22Rv1 (cell line): Measurements from ENCODE around the gene CPXM2.

ENCODE experiments used
- H3K27ac ChIP-seq: fragments of 450-650 bp; 2 replicates; pipeline ENCODE4 v1.5.1; 2017
- ZFX ChIP-seq: fragments of 450-650 bp; IDR thresholded peaks from 2 replicates; pipeline ENCODE4 v1.6.1; 2017; ENCODE audit warnings: antibody characterized with exemption, borderline replicate concordance
- TF ChIP-seq, protein P1 (sequence below): fragments of 450-650 bp; IDR thresholded peaks from 2 replicates; pipeline ENCODE4 v1.5.1; 2017; ENCODE audit warnings: mild to moderate bottlenecking

Gene CPXM2

DNA sequence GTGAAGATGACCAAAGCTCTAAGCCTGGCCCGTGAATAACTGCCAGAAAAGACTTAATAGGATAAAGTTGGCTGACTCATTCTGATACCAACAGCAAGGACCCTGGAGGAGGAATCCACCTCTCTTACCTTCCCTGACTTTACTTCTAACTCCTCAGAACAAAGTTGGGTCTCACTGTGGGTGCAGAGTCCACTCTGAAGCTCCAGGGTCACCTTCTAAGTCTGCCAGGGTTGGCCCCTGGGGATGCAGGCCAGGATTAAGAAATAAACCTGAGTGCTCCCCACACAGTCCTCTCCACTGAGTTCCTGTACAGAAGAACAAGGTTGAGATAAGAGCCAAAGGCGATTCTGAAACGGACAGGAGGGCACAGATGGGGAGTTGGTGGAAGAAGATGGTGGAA, 171.1 kb downstream of the CPXM2 start:
- no peak overlapping the region for H3K27ac ChIP-seq
- TF ChIP-seq ZFX: no peak
- TF ChIP-seq, protein P1, sequence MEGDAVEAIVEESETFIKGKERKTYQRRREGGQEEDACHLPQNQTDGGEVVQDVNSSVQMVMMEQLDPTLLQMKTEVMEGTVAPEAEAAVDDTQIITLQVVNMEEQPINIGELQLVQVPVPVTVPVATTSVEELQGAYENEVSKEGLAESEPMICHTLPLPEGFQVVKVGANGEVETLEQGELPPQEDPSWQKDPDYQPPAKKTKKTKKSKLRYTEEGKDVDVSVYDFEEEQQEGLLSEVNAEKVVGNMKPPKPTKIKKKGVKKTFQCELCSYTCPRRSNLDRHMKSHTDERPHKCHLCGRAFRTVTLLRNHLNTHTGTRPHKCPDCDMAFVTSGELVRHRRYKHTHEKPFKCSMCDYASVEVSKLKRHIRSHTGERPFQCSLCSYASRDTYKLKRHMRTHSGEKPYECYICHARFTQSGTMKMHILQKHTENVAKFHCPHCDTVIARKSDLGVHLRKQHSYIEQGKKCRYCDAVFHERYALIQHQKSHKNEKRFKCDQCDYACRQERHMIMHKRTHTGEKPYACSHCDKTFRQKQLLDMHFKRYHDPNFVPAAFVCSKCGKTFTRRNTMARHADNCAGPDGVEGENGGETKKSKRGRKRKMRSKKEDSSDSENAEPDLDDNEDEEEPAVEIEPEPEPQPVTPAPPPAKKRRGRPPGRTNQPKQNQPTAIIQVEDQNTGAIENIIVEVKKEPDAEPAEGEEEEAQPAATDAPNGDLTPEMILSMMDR: no peak

GRCh38 chr10:123718544-123719060, 173.0 kb downstream of the CPXM2 start:
- H3K27ac ChIP-seq: no peak overlapping the region
- TF ChIP-seq, protein P1: no peak
- TF ChIP-seq ZFX: no peak

- H3K27ac ChIP-seq: no peak overlapping the region
- no peak for TF ChIP-seq ZFX
- TF ChIP-seq, protein P1: no peak
These were observed 174.3 kb downstream of the CPXM2 start for GRCh38 chr10:123717336-123717735.

GRCh38 chr10:123715546-123715945, 176.1 kb downstream of the CPXM2 start:
- no peak overlapping the region for H3K27ac ChIP-seq
- TF ChIP-seq, protein P1: no peak
- TF ChIP-seq ZFX: no peak

- no peak overlapping the region for H3K27ac ChIP-seq
- no peak for TF ChIP-seq ZFX
These were observed 185.4 kb downstream of the CPXM2 start for GRCh38 chr10:123706236-123706635.

- no peak for TF ChIP-seq ZFX
- TF ChIP-seq, protein P1: no peak
- H3K27ac ChIP-seq: no peak overlapping the region
These were observed 186.8 kb downstream of the CPXM2 start for GRCh38 chr10:123704812-123705211.

DNA sequence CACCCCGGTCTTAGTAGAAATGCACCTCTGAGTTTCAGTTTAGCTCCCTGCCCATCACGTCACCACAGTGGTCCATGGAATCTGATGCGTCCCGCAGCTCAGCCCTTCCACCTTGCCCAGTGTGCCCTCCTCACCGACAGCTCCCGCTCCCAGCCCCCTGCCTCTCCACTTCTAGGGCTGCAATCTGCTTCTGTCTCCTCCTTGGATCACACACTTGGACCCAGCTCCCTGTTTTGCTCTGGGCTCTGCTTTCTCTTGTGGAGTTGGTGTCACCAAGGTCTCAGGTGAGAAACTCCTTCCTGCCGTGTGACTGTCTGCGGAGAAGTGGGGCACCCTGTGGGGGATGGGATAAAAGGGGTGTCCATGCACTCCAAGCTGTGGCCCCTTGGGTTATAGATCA, 187.5 kb downstream of the CPXM2 start:
- TF ChIP-seq ZFX: no peak
- TF ChIP-seq, protein P1: no peak
- no peak overlapping the region for H3K27ac ChIP-seq

DNA sequence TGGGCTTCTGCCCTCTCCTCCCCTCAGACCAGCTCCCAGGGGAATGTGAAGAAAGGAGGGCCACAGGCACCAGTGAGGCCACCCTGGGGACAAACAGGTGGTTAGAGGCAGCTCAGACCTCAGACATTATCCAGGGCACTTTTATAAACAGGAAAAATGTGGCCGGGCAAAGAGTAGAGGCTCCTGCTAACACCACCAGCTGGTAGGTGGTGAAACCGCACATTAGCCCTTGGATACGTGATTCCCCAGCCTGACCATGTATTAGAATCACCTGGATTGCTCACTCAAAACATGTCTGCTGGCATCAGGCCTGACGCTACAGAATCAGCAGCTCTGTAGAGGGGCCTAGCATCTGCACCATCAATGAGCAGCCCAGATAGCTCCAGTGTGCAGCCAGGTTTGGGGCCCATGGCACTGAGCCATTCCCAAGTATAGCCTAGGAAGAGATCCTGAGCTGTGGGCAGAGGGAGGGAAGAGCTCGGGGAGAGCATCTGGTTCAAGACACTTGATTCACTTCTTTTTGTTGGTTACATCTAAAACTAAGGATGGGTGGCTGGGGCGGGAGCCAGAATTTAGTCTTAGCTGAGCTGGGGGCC, 188.3 kb downstream of the CPXM2 start:
- H3K27ac ChIP-seq: no peak overlapping the region
- TF ChIP-seq, protein P1: no peak
- TF ChIP-seq ZFX: no peak
